Panc1 (cell line): ENCODE results near the gene CCDC175. TPM values are rescaled to one million over a fixed set of nuclear protein-coding genes. Genes with fewer than 3 reads are reported as not detected.

Experiments used
- ATAC-seq: fragments of 200-7000 bp; cut with Tn5 transposase; 2 replicates; pipeline ENCODE4 v1.9.1; 2020; ENCODE audit warnings: mild to moderate bottlenecking, moderate library complexity
- BruUV-seq: library from RNA; stranded (reverse); fragments of 400-500 nt; replicated peaks from 2 replicates; lab custom pipeline; 2021; lab: Mats Ljungman, UMichigan
- CTCF ChIA-PET: fragments of 300-600 bp; sonication (Branson Sonifier 250); formaldehyde crosslinking; loops from one replicate; lab custom pipeline; 2022; ENCODE audit warnings: antibody characterized with exemption; lab: Charles Lee
- POLR2A ChIA-PET: fragments of 300-600 bp; sonication (Branson Sonifier 250); formaldehyde crosslinking; loops from one replicate; lab custom pipeline; 2022; ENCODE audit warnings: antibody characterized with exemption; lab: Charles Lee
- DNase-seq: peaks from one replicate; pipeline ENCODE4 v3.0.0-alpha.2; 2010; ENCODE audit warnings: low read depth, low spot score
- H3K27ac ChIP-seq: 2 replicates; pipeline ENCODE4 v1.5.1; 2011; ENCODE audit warnings: mild to moderate bottlenecking, low read length, inconsistent platforms
- H3K27me3 ChIP-seq: fragments of 200-500 bp; sonication (Bioruptor generic); 2 replicates; pipeline ENCODE4 v1.6.0; 2014; ENCODE audit warnings: low read length, inconsistent platforms; ENCODE audit not compliant: control insufficient read depth, insufficient read depth
- H3K36me3 ChIP-seq: fragments of 200-500 bp; sonication (Bioruptor generic); 2 replicates; pipeline ENCODE4 v1.5.1; 2014; ENCODE audit warnings: inconsistent platforms, mild to moderate bottlenecking, low read length, moderate library complexity; ENCODE audit not compliant: control insufficient read depth, insufficient read depth
- H3K4me1 ChIP-seq: 2 replicates; pipeline ENCODE4 v1.5.1; 2011; ENCODE audit warnings: inconsistent platforms, mild to moderate bottlenecking, low read length, moderate library complexity; ENCODE audit not compliant: control insufficient read depth, insufficient read depth
- H3K4me3 ChIP-seq, 2 experiments: 2 replicates each; pipeline ENCODE4 v1.5.1; 2011 to 2012; ENCODE audit warnings: low read depth in 2 of 2, low read length in 2 of 2, mild to moderate bottlenecking in 2 of 2, inconsistent platforms in 1 of 2, moderate library complexity in 1 of 2
- H3K9me3 ChIP-seq: fragments of 200-500 bp; sonication (Bioruptor generic); 2 replicates; pipeline ENCODE4 v1.5.1; 2014; ENCODE audit warnings: low read depth, mild to moderate bottlenecking, inconsistent platforms, low read length, moderate library complexity; ENCODE audit not compliant: control insufficient read depth, insufficient read depth
- POLR2AphosphoS5 ChIP-seq: IDR thresholded peaks from 2 replicates; pipeline ENCODE4 v1.6.1; 2012; ENCODE audit warnings: mild to moderate bottlenecking, low read depth, low read length, moderate library complexity
- REST ChIP-seq, 2 experiments: IDR thresholded peaks; 2 replicates each; pipeline ENCODE4 v1.6.1; 2011 to 2012; ENCODE audit warnings: low read depth in 2 of 2, control low read depth in 1 of 2, low read length in 1 of 2, mild to moderate bottlenecking in 1 of 2, moderate library complexity in 1 of 2; ENCODE audit not compliant: insufficient read depth in 1 of 2
- SIN3A ChIP-seq: IDR thresholded peaks from 2 replicates; pipeline ENCODE4 v1.6.1; 2012; ENCODE audit warnings: low read depth, mild to moderate bottlenecking, low read length, moderate library complexity, borderline replicate concordance; ENCODE audit not compliant: insufficient read depth
- TCF7L2 ChIP-seq: IDR thresholded peaks from 2 replicates; pipeline ENCODE4 v1.6.1; 2011; ENCODE audit warnings: mild to moderate bottlenecking, low read depth, low read length, inconsistent platforms
- in situ Hi-C: cut with HindIII; loops from 2 replicates; pipeline ENCODE4 v1.10.0; 2016; ENCODE audit warnings: low sequenced_read_pairs, low pct_unique_long_range_greater_than_20kb
- intact Hi-C: fragments of 100-400 bp; cut with micrococcal nuclease; formaldehyde crosslinking; loops from one replicate; pipeline ENCODE4 v1.10.0; 2022; ENCODE audit not compliant: unreplicated experiment
- total RNA-seq: library from RNA; stranded (reverse); gene quantifications from one replicate; pipeline ENCODE4 v1.2.1, GENCODE V29; 2021; ENCODE audit not compliant: unreplicated experiment
- TF ChIP-seq, protein P1 (sequence below): fragments of 450-650 bp; IDR thresholded peaks from 2 replicates; pipeline ENCODE4 v1.5.1; 2017; ENCODE audit warnings: mild to moderate bottlenecking

The CCDC175 gene
- total RNA-seq, 1 experiment from 2014 or later, result not detected

- ChIA-PET CTCF (no interaction called here), POLR2A (no interaction called here)
- no peak overlapping the region for H3K27ac ChIP-seq
- in situ Hi-C loops, result no loop called here
- TF ChIP-seq, protein P1, sequence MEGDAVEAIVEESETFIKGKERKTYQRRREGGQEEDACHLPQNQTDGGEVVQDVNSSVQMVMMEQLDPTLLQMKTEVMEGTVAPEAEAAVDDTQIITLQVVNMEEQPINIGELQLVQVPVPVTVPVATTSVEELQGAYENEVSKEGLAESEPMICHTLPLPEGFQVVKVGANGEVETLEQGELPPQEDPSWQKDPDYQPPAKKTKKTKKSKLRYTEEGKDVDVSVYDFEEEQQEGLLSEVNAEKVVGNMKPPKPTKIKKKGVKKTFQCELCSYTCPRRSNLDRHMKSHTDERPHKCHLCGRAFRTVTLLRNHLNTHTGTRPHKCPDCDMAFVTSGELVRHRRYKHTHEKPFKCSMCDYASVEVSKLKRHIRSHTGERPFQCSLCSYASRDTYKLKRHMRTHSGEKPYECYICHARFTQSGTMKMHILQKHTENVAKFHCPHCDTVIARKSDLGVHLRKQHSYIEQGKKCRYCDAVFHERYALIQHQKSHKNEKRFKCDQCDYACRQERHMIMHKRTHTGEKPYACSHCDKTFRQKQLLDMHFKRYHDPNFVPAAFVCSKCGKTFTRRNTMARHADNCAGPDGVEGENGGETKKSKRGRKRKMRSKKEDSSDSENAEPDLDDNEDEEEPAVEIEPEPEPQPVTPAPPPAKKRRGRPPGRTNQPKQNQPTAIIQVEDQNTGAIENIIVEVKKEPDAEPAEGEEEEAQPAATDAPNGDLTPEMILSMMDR, result no peak
- TF ChIP-seq TCF7L2, result no peak
- TF ChIP-seq POLR2AphosphoS5, result no peak
- no peak for TF ChIP-seq REST (IDR thresholded peaks at IDR 0.05; ENCODE audit: insufficient read depth in 1 of 2, low read depth in 2 of 2, low read length in 1 of 2)
- TF ChIP-seq SIN3A, result no peak
- DNase-seq, result no peak
- no peak overlapping the region for H3K4me3 ChIP-seq
- H3K9me3 ChIP-seq, result no peaks in the 10 kb centered on the region
- intact Hi-C loops, result no loop called here
- H3K27me3 ChIP-seq, result no peaks in the 10 kb centered on the region
- H3K36me3 ChIP-seq, result no peaks in the 10 kb centered on the region
- ATAC-seq, result no peak
- H3K4me1 ChIP-seq, result no peaks in the 10 kb centered on the region
- BruUV-seq, result no TSS peak
Measured at GRCh38 chr14:59600211-59600945, 23.8 kb upstream of the CCDC175 start.

DNA sequence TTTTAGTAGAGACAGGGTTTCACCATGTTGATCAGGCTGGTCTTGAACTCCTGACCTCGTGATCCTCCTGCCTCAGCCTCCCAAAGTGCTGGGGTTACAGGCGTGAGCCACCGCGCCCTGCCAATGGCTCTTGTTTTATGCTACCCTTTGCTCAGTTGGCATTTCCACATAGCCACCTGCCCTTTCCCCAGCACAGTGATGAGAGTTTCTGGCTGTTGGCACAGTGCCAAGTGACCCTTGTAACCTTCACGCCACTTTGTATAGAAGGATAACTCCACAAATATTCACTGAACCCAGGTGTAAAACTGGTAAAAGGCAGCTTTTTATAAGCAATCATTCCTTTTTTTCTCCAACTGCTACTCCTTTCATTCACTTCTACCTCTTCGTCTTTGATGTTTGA, 18.5 kb upstream of the CCDC175 start:
- Histone ChIP-seq H3K4me1 (no peaks in the 10 kb centered on the region), H3K36me3 (no peaks in the 10 kb centered on the region), H3K9me3 (no peaks in the 10 kb centered on the region), H3K27me3 (no peaks in the 10 kb centered on the region), H3K27ac (no peak overlapping the region), H3K4me3 (no peak overlapping the region)
- CTCF ChIA-PET, result interaction anchor here (0.6 kb wide), 1 partner anchor 12 kb away, joined by 6 read pairs; no protein-coding TSS in a partner anchor
- DNase-seq (no peak), ATAC-seq (no peak)
- TF ChIP-seq, protein P1, result no peak
- TF ChIP-seq POLR2AphosphoS5 (no peak), TCF7L2 (no peak), REST (IDR thresholded peaks at IDR 0.05; ENCODE audit: insufficient read depth in 1 of 2, low read depth in 2 of 2, low read length in 1 of 2) (no peak), SIN3A (no peak)
- no TSS peak for BruUV-seq
- in situ Hi-C loops (no loop called here), intact Hi-C loops (no loop called here)
- POLR2A ChIA-PET, result no interaction called here
